K562 (cell line): ENCODE measurements around the gene KLHL33.

ENCODE experiments used
- EP300 ChIP-seq: IDR thresholded peaks from 2 replicates; pipeline ENCODE4 v1.6.1; 2012; ENCODE audit warnings: low read length, improper control_type of control experiment
- ETV1 ChIP-seq: fragments of 450-650 bp; conservative IDR thresholded peaks from 2 replicates; pipeline ENCODE4 v1.6.1; 2016; ENCODE audit warnings: missing genetic modification characterization, control low read depth, low read depth, missing compliant biosample characterization
- FOS ChIP-seq: IDR thresholded peaks from 3 replicates; pipeline ENCODE4 v1.6.1; 2011; ENCODE audit not compliant: insufficient read length; ENCODE audit errors: extremely low read depth
- MAFK ChIP-seq: IDR thresholded peaks from 2 replicates; pipeline ENCODE4 v1.6.1; 2011; ENCODE audit warnings: low read length, improper control_type of control experiment
- MAZ ChIP-seq, 2 experiments: fragments of 450-650 bp in 1 of 2; sonication (generic) in 1 of 2; formaldehyde crosslinking; IDR thresholded peaks in 1 of 2; conservative IDR thresholded peaks in 1 of 2; 2 replicates each; pipeline versions ENCODE4 v1.4.0 to v1.5.0; 2020; ENCODE audit warnings: mild to moderate bottlenecking in 1 of 2, missing genetic modification reagents in 1 of 2
- PCBP2 ChIP-seq: fragments of 200-400 bp; formaldehyde crosslinking; IDR thresholded peaks from 2 replicates; pipeline ENCODE4 v1.6.1; 2018; ENCODE audit warnings: low read length, low read depth, mild to moderate bottlenecking, moderate library complexity; ENCODE audit not compliant: poor library complexity, severe bottlenecking
- PURB ChIP-seq: sonication (generic); formaldehyde crosslinking; IDR thresholded peaks from 2 replicates; pipeline ENCODE4 v1.9.0; 2021; ENCODE audit warnings: low read depth, mild to moderate bottlenecking, missing genetic modification reagents
- SMARCC2 ChIP-seq: fragments of 450-650 bp; IDR thresholded peaks from 2 replicates; pipeline ENCODE4 v1.6.1; 2017; ENCODE audit warnings: antibody characterized with exemption, moderate library complexity, mild to moderate bottlenecking, low read depth
- TF ChIP-seq, protein P1 (sequence below), 3 experiments: IDR thresholded peaks in 2 of 3; conservative IDR thresholded peaks in 1 of 3; 2 replicates each; pipeline ENCODE4 v1.5.1; 2011 to 2012; ENCODE audit warnings: low read length in 3 of 3, mild to moderate bottlenecking in 3 of 3, control low read depth in 2 of 3, improper control_type of control experiment in 1 of 3, inconsistent platforms in 1 of 3, low read depth in 1 of 3, mixed read lengths in 1 of 3, moderate library complexity in 1 of 3; ENCODE audit not compliant: insufficient read depth in 2 of 3
- TF ChIP-seq, protein P2 (sequence below), 2 experiments: fragments of 450-650 bp in 1 of 2; sonication (generic) in 1 of 2; formaldehyde crosslinking in 1 of 2; IDR thresholded peaks in 1 of 2; conservative IDR thresholded peaks in 1 of 2; 2 replicates each; pipeline versions ENCODE4 v1.6.1 to v1.8.1; 2016 to 2023; ENCODE audit warnings: mild to moderate bottlenecking in 2 of 2, moderate library complexity in 2 of 2, inconsistent platforms in 1 of 2, missing genetic modification reagents in 1 of 2
- TF ChIP-seq, protein P3 (sequence below): sonication (generic); formaldehyde crosslinking; IDR thresholded peaks from 2 replicates; pipeline ENCODE4 v1.8.0; 2022; ENCODE audit warnings: missing genetic modification reagents, mild to moderate bottlenecking, borderline replicate concordance

DNA sequence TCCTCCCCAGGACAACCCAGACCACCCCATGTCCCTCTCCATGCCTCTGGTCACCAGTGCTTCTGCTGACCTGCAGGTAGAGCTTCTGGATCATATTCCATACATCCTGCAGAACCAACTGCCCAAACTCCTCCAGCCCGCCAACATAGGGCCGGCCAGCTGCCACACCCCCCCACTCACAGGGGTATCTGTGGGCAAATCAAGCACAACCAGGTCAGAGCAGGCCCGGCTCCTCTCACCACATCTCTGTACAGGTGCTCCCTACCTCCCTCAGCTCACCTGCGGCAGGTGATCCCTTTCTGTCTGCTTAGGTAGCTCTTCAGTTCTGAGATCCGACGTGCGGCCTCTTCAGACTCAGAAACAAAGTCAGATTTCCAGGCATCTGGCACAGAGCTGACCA is 51.6 kb downstream of the KLHL33 start:
- TF ChIP-seq, protein P1, sequence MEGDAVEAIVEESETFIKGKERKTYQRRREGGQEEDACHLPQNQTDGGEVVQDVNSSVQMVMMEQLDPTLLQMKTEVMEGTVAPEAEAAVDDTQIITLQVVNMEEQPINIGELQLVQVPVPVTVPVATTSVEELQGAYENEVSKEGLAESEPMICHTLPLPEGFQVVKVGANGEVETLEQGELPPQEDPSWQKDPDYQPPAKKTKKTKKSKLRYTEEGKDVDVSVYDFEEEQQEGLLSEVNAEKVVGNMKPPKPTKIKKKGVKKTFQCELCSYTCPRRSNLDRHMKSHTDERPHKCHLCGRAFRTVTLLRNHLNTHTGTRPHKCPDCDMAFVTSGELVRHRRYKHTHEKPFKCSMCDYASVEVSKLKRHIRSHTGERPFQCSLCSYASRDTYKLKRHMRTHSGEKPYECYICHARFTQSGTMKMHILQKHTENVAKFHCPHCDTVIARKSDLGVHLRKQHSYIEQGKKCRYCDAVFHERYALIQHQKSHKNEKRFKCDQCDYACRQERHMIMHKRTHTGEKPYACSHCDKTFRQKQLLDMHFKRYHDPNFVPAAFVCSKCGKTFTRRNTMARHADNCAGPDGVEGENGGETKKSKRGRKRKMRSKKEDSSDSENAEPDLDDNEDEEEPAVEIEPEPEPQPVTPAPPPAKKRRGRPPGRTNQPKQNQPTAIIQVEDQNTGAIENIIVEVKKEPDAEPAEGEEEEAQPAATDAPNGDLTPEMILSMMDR (IDR thresholded peaks at IDR 0.05 in 2 of 3, conservative IDR thresholded peaks at IDR 0.05 in 1 of 3; ENCODE audit: insufficient read depth in 2 of 3, low read depth in 1 of 3, low read length in 3 of 3) = no peak
- TF ChIP-seq, protein P2, sequence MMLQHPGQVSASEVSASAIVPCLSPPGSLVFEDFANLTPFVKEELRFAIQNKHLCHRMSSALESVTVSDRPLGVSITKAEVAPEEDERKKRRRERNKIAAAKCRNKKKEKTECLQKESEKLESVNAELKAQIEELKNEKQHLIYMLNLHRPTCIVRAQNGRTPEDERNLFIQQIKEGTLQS (IDR thresholded peaks at IDR 0.05) = no peak
- TF ChIP-seq, protein P2 (CRISPR knock-in tag; conservative IDR thresholded peaks at IDR 0.05) = no peak
- TF ChIP-seq FOS (no peak), MAFK (no peak), PCBP2 (no peak), EP300 (no peak), SMARCC2 (no peak), MAZ (CRISPR knock-in tag; conservative IDR thresholded peaks at IDR 0.05 in 1 of 2, IDR thresholded peaks at IDR 0.05 in 1 of 2) (no peak), PURB (CRISPR knock-in tag) (no peak), ETV1 (tag) (no peak)
- TF ChIP-seq, protein P3, sequence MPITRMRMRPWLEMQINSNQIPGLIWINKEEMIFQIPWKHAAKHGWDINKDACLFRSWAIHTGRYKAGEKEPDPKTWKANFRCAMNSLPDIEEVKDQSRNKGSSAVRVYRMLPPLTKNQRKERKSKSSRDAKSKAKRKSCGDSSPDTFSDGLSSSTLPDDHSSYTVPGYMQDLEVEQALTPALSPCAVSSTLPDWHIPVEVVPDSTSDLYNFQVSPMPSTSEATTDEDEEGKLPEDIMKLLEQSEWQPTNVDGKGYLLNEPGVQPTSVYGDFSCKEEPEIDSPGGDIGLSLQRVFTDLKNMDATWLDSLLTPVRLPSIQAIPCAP (CRISPR knock-in tag) = no peak
